Retinal pigment epithelial cell (primary cell): Measurements from ENCODE around the gene OSBPL10.
"Not testable (repeated sequence)": the region's sequence is repeated elsewhere in the genome, so short reads cannot be mapped to it uniquely, and the experiment has no call there.

Experiments
- DNase-seq: peaks from one replicate; pipeline ENCODE4 v3.0.0-alpha.2; 2010; ENCODE audit warnings: low read depth
- H3K4me3 ChIP-seq: 2 replicates; pipeline ENCODE4 v1.5.1; 2011; ENCODE audit warnings: mild to moderate bottlenecking, low read length, control low read depth, moderate library complexity
- TF ChIP-seq, protein P1 (sequence below): conservative IDR thresholded peaks from 2 replicates; pipeline ENCODE4 v1.5.1; 2011; ENCODE audit warnings: low read depth, low read length, control low read depth, inconsistent platforms

OSBPL10 gene

DNA sequence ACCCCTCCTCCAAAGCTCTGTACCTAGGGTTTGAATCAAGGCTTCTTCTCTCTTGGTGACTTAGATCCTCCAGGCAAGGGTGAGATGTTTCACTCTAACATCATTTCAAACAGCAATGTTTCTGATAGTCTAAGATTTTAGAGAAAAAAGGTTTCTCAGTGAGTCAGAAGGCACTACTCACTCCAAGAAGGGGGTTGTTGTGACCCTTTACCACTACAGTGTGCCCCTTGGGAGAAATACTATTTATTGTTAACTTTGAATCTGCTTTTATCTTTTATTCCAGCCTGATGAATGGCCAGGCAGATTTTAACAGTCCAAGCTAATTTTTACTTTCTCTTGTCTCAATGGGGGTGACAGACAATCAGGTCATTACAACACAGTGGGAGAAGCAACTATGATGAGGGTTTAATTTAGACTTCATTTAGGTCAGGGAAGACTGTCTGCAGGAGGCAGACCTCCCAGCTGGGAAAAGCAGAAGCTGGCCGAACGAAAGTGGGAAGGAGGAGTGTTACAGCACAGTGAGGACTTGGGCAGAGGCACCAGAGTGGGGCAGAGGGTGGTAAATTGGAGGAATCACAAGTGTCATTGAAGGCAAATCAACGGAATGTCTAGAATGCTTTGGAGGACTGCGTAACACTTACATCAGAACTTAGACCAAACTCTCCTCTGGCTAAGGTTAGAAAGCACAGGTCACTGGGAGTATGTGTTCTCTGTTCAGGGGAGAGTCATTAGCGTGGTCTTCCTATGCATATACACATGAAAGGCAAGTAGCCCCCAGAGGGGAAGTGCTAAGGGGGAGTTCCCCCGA is 21.7 kb upstream of the OSBPL10 start:
- H3K4me3 ChIP-seq: no peak overlapping the region
- TF ChIP-seq, protein P1, sequence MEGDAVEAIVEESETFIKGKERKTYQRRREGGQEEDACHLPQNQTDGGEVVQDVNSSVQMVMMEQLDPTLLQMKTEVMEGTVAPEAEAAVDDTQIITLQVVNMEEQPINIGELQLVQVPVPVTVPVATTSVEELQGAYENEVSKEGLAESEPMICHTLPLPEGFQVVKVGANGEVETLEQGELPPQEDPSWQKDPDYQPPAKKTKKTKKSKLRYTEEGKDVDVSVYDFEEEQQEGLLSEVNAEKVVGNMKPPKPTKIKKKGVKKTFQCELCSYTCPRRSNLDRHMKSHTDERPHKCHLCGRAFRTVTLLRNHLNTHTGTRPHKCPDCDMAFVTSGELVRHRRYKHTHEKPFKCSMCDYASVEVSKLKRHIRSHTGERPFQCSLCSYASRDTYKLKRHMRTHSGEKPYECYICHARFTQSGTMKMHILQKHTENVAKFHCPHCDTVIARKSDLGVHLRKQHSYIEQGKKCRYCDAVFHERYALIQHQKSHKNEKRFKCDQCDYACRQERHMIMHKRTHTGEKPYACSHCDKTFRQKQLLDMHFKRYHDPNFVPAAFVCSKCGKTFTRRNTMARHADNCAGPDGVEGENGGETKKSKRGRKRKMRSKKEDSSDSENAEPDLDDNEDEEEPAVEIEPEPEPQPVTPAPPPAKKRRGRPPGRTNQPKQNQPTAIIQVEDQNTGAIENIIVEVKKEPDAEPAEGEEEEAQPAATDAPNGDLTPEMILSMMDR: no peak
- DNase-seq: no peak

DNA sequence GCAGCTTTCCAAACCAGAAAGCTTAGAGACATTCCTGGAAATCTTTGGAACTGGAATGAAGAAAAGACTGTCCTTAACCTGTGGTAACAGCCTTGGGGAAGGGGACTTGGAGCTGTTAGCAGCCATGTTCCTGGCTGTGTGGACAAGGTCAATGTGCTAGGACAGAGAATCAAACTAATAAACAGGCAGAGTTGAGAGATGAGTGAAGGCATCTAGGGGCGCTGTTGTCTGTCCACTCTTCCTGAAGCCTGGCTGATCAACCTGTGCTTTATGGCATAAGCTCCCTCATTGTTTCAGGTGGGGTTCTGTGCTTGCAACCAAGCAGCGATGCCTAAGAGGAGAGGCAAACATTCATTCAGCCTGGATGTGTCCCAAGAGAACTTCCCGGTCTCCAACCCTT is 19.8 kb upstream of the OSBPL10 start:
- TF ChIP-seq, protein P1: no peak
- DNase-seq: no peak
- H3K4me3 ChIP-seq: no peak overlapping the region

DNA sequence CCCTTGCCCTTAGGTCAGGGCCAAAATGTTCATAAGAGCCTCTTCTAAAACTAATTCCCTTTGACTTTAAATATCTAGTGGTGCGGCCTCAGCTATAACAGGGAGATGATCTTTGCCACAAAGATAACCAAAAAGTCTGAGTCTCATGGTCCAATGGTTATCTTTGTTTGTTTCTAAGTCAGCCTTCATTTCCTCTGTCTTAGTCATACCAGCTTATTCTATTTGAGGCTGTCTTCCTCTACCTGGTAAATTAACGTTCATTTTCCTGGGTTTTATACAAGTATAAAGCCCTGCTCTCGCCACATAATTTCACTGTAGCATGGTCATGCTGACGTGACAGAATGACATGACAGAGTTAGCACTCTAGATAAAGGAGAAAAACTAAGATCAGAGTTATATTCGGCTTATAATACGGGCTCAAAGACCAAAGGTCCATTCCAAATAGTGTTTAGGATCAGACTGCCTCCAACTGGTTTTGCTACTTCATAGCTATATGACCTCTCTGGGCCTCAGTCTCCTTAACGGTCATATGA is 18.9 kb upstream of the OSBPL10 start:
- H3K4me3 ChIP-seq: no peak overlapping the region
- TF ChIP-seq, protein P1: no peak
- no peak for DNase-seq

DNA sequence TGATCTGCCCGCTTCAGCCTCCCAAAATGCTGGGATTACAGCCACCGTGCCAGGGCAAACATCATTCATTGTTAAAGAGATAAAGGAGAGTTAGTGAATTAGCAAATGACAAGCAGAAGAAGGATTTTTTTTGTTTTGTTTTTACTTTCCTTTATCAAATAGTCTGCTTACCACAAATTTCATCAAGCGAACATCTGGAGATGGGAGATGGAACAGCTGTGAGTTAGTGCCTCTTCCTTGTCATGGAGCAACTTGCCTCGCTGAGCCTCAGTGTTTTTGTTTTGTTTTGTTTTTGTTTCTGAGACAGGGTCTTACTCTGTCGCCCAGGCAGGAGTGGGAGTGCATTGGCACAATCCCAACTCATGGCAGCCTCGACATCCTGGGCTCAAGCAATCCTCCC is 16.4 kb upstream of the OSBPL10 start:
- DNase-seq: no peak
- no peak overlapping the region for H3K4me3 ChIP-seq
- TF ChIP-seq, protein P1: no peak

DNA sequence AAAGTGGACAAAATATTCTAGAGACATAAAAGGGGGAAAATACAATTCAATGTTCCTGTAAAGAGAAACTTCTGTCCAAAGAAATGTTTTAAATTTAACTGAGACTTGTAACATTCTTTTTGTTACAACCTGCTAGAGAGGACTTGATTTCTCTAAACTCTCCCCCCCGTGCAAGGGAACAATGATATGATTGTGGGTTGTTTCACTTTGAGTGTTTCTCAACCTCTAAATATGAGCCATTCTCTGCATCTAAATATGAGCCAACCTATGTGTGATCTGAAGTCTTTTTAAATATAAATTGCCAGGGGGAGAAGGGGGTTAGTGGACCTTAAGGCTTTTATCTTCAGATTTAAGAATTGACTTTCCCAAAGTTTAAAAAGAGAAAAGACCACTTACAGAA is 15.1 kb upstream of the OSBPL10 start:
- no peak overlapping the region for H3K4me3 ChIP-seq
- DNase-seq: no peak
- TF ChIP-seq, protein P1: no peak

DNA sequence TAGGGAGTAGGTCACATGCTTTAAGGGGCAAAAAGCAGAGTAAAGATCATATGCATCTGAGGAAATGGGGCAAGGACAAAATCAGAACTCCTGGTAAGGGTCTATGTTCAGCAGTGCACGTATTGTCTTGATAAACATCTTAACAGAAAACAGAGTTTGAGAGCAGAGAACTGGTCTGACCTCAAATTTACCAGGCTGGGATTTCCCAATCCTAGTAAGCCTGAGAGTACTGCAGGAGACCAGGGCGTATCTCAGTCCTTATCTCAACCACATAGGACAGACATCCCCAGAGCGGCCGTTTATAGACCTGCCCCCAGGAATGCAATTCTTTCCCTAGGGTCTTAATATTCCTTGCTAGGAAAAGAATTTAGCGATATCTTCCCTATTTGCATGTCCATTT is 14.0 kb upstream of the OSBPL10 start:
- not testable (repeated sequence) for DNase-seq, H3K4me3 ChIP-seq

DNA sequence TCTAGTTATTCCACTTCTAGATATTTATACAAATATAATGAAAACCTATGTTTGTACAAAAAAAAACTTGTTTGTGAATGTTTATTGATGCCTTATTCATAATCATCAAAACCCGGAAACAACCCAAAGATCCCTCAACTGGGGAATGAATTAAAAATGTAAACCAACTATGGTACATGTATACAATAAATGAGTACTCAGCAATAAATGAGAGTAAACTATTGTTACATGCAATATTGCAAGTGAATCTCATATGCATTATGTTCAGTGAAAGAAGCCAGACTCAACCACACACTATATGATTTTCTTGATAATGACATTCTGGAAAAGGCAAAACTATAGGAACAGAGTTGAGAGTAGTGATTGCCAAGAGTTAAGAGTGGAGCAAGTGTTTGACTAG is 12.8 kb upstream of the OSBPL10 start:
- TF ChIP-seq, protein P1: no peak
- DNase-seq: no peak
- H3K4me3 ChIP-seq: no peak overlapping the region

DNA sequence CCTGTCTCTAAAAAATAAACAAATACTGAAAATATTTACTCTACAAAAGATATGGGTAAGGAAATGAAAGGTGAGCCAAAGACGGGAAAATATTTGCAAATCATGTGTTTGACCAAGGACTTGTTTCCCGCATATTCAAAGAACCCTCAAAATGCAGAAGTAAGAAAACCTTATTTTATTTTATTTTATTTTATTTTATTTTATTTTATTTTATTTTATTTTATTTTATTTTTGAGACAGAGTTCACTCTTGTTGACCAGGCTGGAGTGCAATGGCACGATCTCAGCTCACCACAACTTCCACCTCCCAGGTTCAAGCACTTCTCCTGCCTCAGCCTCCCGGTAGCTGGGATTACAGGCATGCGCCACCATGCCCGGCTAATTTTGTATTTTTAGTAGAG is 11.9 kb upstream of the OSBPL10 start:
- H3K4me3 ChIP-seq, DNase-seq: not testable (repeated sequence)
